ENCODE data around the gene LDAF1. TPM values are rescaled to one million over a fixed set of nuclear protein-coding genes. Genes with fewer than 3 reads are reported as not detected.

The LDAF1 gene
- total RNA-seq, 1 experiment from 2014 or later, result 5.9 TPM

GRCh38 chr16:21117567-21117966 is 40.9 kb upstream of the LDAF1 start:
- no TSS peak for BruUV-seq (replicated peaks)
- POLR2A ChIA-PET (ENCODE audit: low non-redundant PET), result no interaction called here

GRCh38 chr16:21120976-21121520 is 37.4 kb upstream of the LDAF1 start:
- DNase-seq (ENCODE audit: low spot score), result no peak
- POLR2A ChIA-PET (ENCODE audit: low non-redundant PET), result no interaction called here
- CTCF ChIA-PET, result no interaction called here
- no TSS peak for BruUV-seq (replicated peaks)
- intact Hi-C loops (cut with micrococcal nuclease; ENCODE audit: unreplicated experiment), result no loop called here
- H3K4me1 ChIP-seq (ENCODE audit: insufficient read depth, low read length, poor library complexity, severe bottlenecking), result no peaks in the 10 kb centered on the region
- H3K27ac ChIP-seq (ENCODE audit: low read depth, low read length, poor library complexity, severe bottlenecking), result no peak overlapping the region
- no peaks in the 10 kb centered on the region for H3K36me3 ChIP-seq (ENCODE audit: insufficient read depth, low read length, poor library complexity, severe bottlenecking)
- TF ChIP-seq CTCF (conservative IDR thresholded peaks at IDR 0.05; ENCODE audit: low read depth, low read length) (no peak), EZH2 (IDR thresholded peaks at IDR 0.05; ENCODE audit: borderline replicate concordance, low read depth, low read length, poor library complexity, severe bottlenecking) (no peak)
- no peaks in the 10 kb centered on the region for H3K27me3 ChIP-seq (replicated peaks; ENCODE audit: insufficient read depth, low read depth, low read length, poor library complexity)
- H3K4me3 ChIP-seq (ENCODE audit: low read depth, low read length, poor library complexity, severe bottlenecking), result no peak overlapping the region
- H3K9me3 ChIP-seq (ENCODE audit: low read depth, low read length, poor library complexity, severe bottlenecking), result no peaks in the 10 kb centered on the region

More at GRCh38 chr16:21117567-21117966, 40.9 kb upstream of the LDAF1 start:
- intact Hi-C loops (cut with micrococcal nuclease; ENCODE audit: unreplicated experiment), result no loop called here
- CTCF ChIA-PET, result no interaction called here
- no peaks in the 10 kb centered on the region for H3K9me3 ChIP-seq (ENCODE audit: low read depth, low read length, poor library complexity, severe bottlenecking)
- H3K27ac ChIP-seq (ENCODE audit: low read depth, low read length, poor library complexity, severe bottlenecking), result no peak overlapping the region
- no peaks in the 10 kb centered on the region for H3K27me3 ChIP-seq (replicated peaks; ENCODE audit: insufficient read depth, low read depth, low read length, poor library complexity)
- no peak for DNase-seq (ENCODE audit: low spot score)
- H3K4me3 ChIP-seq (ENCODE audit: low read depth, low read length, poor library complexity, severe bottlenecking), result no peak overlapping the region
- no peak for TF ChIP-seq CTCF (conservative IDR thresholded peaks at IDR 0.05; ENCODE audit: low read depth, low read length)
- H3K4me1 ChIP-seq (ENCODE audit: insufficient read depth, low read length, poor library complexity, severe bottlenecking), result no peaks in the 10 kb centered on the region
- H3K36me3 ChIP-seq (ENCODE audit: insufficient read depth, low read length, poor library complexity, severe bottlenecking), result no peaks in the 10 kb centered on the region

- no TSS peak for BruUV-seq (replicated peaks)
- Histone ChIP-seq H3K36me3 (ENCODE audit: insufficient read depth, low read length, poor library complexity, severe bottlenecking) (no peaks in the 10 kb centered on the region), H3K4me3 (ENCODE audit: low read depth, low read length, poor library complexity, severe bottlenecking) (no peak overlapping the region), H3K9me3 (ENCODE audit: low read depth, low read length, poor library complexity, severe bottlenecking) (no peaks in the 10 kb centered on the region), H3K27ac (ENCODE audit: low read depth, low read length, poor library complexity, severe bottlenecking) (no peak overlapping the region), H3K4me1 (ENCODE audit: insufficient read depth, low read length, poor library complexity, severe bottlenecking) (no peaks in the 10 kb centered on the region), H3K27me3 (replicated peaks; ENCODE audit: insufficient read depth, low read depth, low read length, poor library complexity) (no peaks in the 10 kb centered on the region)
- intact Hi-C loops (cut with micrococcal nuclease; ENCODE audit: unreplicated experiment), result no loop called here
- no peak for DNase-seq (ENCODE audit: low spot score)
- TF ChIP-seq CTCF (conservative IDR thresholded peaks at IDR 0.05; ENCODE audit: low read depth, low read length), result no peak
- TF ChIP-seq EZH2 (IDR thresholded peaks at IDR 0.05; ENCODE audit: borderline replicate concordance, low read depth, low read length, poor library complexity, severe bottlenecking), result no peak
- POLR2A ChIA-PET (ENCODE audit: low non-redundant PET), result no interaction called here
- CTCF ChIA-PET, result no interaction called here
Observed at GRCh38 chr16:21125191-21125590, 33.3 kb upstream of the LDAF1 start.
